GM12878 (cell line): ENCODE results near the gene TSPO2. TPM values are rescaled to one million over a fixed set of nuclear protein-coding genes. Genes with fewer than 3 reads are reported as not detected.

Experiments used
- ATF7 ChIP-seq: fragments of 450-650 bp; IDR thresholded peaks from 2 replicates; pipeline ENCODE4 v1.6.1; 2016; ENCODE audit warnings: low read depth, mild to moderate bottlenecking
- CHD1 ChIP-seq: IDR thresholded peaks from 2 replicates; pipeline ENCODE4 v1.6.1; 2012; ENCODE audit warnings: low read depth, low read length, improper control_type of control experiment
- CHD4 ChIP-seq: fragments of 200-600 bp; sonication (generic); IDR thresholded peaks from 2 replicates; pipeline ENCODE4 v1.6.1; 2016; ENCODE audit warnings: mild to moderate bottlenecking
- GABPA ChIP-seq: IDR thresholded peaks from 2 replicates; pipeline ENCODE4 v1.6.1; 2014; ENCODE audit warnings: antibody characterized with exemption, low read depth, mild to moderate bottlenecking, inconsistent platforms
- HDAC2 ChIP-seq: fragments of 200-600 bp; sonication (generic); IDR thresholded peaks from 2 replicates; pipeline ENCODE4 v1.6.1; 2017
- HDAC6 ChIP-seq: fragments of 200-600 bp; sonication (generic); IDR thresholded peaks from one replicate; pipeline ENCODE4 v1.8.0; 2017; ENCODE audit warnings: antibody characterized with exemption; ENCODE audit not compliant: unreplicated experiment
- NFXL1 ChIP-seq: fragments of 450-650 bp; IDR thresholded peaks from 2 replicates; pipeline ENCODE4 v1.6.1; 2017; ENCODE audit warnings: antibody characterized with exemption, mild to moderate bottlenecking, borderline replicate concordance
- PML ChIP-seq: IDR thresholded peaks from 2 replicates; pipeline ENCODE4 v1.6.1; 2012; ENCODE audit warnings: low read length, inconsistent platforms
- RFX5 ChIP-seq: IDR thresholded peaks from 2 replicates; pipeline ENCODE4 v1.6.1; 2011; ENCODE audit warnings: low read depth, low read length, improper control_type of control experiment
- TCF12 ChIP-seq: IDR thresholded peaks from 2 replicates; pipeline ENCODE4 v1.6.1; 2011; ENCODE audit warnings: low read depth, mild to moderate bottlenecking, low read length
- polyA plus RNA-seq, 11 experiments: library from polyadenylated mRNA; depleted of rRNA in 4 of 11; unstranded in 6 of 11; stranded (reverse) in 5 of 11; fragments of >200 nt; fragmentation: Nextera tagmentation in 4 of 11; fragmentation: Illumina TruSeq in 1 of 11; extraction: Ambion mirVana in 4 of 11; extraction: Trizol in 1 of 11; gene quantifications; 1 replicate in 1 of 11; 2 replicates in 10 of 11; pipeline versions ENCODE4 v1.2.1 to v1.2.3, GENCODE V29; 2011 to 2016; ENCODE audit warnings: inconsistent platforms in 2 of 11, missing spikeins in 2 of 11, low read depth in 1 of 11
- total RNA-seq, 4 experiments: library from RNA; depleted of rRNA in 3 of 4; stranded (reverse); fragments of >200 nt in 3 of 4; fragmentation: Illumina TruSeq in 1 of 4; extraction: Trizol in 1 of 4; gene quantifications; 2 replicates each; pipeline versions ENCODE4 v1.2.1 to v1.2.3, GENCODE V29; 2013 to 2021
- TF ChIP-seq, protein P1 (sequence below): fragments of 450-650 bp; IDR thresholded peaks from 2 replicates; pipeline ENCODE4 v1.6.1; 2017; ENCODE audit warnings: mild to moderate bottlenecking, moderate library complexity
- TF ChIP-seq, protein P2 (sequence below): fragments of 450-650 bp; IDR thresholded peaks from 2 replicates; pipeline ENCODE4 v1.6.1; 2016; ENCODE audit warnings: mild to moderate bottlenecking
- TF ChIP-seq, protein P3 (sequence below): IDR thresholded peaks from 2 replicates; pipeline ENCODE4 v1.6.1; 2012; ENCODE audit warnings: improper control_type of control experiment, low read depth, low read length; ENCODE audit not compliant: insufficient replicate concordance
- TF ChIP-seq, protein P4 (sequence below): fragments of 450-650 bp; IDR thresholded peaks from 2 replicates; pipeline ENCODE4 v1.6.1; 2018; ENCODE audit warnings: borderline replicate concordance, mild to moderate bottlenecking; ENCODE audit not compliant: partially characterized antibody

The TSPO2 gene
- total and polyA plus RNA-seq, 10 of the 15 experiments (the other 5 are each of a cell fraction or from before 2014, with no cell fraction given) = not detected

DNA sequence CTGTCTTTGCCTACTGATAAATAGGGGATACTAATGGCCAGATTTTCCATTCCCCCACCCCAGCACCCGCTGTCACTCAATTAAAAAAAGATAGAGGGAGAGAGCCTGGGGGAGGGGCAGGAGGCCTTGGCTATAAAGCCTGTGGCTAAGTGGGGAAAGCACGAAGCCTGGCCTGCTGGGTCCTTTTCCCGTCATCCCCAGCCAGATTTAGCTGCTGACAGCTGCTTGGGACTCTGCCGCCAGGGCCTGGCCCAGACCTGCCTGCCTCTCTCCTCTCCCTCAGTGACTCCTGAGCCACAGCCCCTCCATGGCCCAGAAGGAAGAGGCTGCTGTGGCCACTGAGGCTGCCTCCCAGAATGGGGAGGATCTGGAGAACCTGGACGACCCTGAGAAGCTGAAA, 10.8 kb downstream of the TSPO2 start, which contains the start of gene APOBEC2 (continued):
- TF ChIP-seq, protein P1, sequence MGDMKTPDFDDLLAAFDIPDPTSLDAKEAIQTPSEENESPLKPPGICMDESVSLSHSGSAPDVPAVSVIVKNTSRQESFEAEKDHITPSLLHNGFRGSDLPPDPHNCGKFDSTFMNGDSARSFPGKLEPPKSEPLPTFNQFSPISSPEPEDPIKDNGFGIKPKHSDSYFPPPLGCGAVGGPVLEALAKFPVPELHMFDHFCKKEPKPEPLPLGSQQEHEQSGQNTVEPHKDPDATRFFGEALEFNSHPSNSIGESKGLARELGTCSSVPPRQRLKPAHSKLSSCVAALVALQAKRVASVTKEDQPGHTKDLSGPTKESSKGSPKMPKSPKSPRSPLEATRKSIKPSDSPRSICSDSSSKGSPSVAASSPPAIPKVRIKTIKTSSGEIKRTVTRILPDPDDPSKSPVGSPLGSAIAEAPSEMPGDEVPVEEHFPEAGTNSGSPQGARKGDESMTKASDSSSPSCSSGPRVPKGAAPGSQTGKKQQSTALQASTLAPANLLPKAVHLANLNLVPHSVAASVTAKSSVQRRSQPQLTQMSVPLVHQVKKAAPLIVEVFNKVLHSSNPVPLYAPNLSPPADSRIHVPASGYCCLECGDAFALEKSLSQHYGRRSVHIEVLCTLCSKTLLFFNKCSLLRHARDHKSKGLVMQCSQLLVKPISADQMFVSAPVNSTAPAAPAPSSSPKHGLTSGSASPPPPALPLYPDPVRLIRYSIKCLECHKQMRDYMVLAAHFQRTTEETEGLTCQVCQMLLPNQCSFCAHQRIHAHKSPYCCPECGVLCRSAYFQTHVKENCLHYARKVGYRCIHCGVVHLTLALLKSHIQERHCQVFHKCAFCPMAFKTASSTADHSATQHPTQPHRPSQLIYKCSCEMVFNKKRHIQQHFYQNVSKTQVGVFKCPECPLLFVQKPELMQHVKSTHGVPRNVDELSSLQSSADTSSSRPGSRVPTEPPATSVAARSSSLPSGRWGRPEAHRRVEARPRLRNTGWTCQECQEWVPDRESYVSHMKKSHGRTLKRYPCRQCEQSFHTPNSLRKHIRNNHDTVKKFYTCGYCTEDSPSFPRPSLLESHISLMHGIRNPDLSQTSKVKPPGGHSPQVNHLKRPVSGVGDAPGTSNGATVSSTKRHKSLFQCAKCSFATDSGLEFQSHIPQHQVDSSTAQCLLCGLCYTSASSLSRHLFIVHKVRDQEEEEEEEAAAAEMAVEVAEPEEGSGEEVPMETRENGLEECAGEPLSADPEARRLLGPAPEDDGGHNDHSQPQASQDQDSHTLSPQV = no peak
- no peak for TF ChIP-seq HDAC6
- TF ChIP-seq, protein P2, sequence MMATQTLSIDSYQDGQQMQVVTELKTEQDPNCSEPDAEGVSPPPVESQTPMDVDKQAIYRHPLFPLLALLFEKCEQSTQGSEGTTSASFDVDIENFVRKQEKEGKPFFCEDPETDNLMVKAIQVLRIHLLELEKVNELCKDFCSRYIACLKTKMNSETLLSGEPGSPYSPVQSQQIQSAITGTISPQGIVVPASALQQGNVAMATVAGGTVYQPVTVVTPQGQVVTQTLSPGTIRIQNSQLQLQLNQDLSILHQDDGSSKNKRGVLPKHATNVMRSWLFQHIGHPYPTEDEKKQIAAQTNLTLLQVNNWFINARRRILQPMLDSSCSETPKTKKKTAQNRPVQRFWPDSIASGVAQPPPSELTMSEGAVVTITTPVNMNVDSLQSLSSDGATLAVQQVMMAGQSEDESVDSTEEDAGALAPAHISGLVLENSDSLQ = no peak
- no peak for TF ChIP-seq CHD4
- TF ChIP-seq PML = no peak
- TF ChIP-seq HDAC2 = no peak
- TF ChIP-seq, protein P3, sequence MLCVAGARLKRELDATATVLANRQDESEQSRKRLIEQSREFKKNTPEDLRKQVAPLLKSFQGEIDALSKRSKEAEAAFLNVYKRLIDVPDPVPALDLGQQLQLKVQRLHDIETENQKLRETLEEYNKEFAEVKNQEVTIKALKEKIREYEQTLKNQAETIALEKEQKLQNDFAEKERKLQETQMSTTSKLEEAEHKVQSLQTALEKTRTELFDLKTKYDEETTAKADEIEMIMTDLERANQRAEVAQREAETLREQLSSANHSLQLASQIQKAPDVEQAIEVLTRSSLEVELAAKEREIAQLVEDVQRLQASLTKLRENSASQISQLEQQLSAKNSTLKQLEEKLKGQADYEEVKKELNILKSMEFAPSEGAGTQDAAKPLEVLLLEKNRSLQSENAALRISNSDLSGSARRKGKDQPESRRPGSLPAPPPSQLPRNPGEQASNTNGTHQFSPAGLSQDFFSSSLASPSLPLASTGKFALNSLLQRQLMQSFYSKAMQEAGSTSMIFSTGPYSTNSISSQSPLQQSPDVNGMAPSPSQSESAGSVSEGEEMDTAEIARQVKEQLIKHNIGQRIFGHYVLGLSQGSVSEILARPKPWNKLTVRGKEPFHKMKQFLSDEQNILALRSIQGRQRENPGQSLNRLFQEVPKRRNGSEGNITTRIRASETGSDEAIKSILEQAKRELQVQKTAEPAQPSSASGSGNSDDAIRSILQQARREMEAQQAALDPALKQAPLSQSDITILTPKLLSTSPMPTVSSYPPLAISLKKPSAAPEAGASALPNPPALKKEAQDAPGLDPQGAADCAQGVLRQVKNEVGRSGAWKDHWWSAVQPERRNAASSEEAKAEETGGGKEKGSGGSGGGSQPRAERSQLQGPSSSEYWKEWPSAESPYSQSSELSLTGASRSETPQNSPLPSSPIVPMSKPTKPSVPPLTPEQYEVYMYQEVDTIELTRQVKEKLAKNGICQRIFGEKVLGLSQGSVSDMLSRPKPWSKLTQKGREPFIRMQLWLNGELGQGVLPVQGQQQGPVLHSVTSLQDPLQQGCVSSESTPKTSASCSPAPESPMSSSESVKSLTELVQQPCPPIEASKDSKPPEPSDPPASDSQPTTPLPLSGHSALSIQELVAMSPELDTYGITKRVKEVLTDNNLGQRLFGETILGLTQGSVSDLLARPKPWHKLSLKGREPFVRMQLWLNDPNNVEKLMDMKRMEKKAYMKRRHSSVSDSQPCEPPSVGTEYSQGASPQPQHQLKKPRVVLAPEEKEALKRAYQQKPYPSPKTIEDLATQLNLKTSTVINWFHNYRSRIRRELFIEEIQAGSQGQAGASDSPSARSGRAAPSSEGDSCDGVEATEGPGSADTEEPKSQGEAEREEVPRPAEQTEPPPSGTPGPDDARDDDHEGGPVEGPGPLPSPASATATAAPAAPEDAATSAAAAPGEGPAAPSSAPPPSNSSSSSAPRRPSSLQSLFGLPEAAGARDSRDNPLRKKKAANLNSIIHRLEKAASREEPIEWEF = no peak
- TF ChIP-seq NFXL1 = no peak
- TF ChIP-seq ATF7 = no peak
- no peak for TF ChIP-seq CHD1
- no peak for TF ChIP-seq GABPA
- TF ChIP-seq TCF12 = no peak
- no peak for TF ChIP-seq RFX5
- TF ChIP-seq, protein P4, sequence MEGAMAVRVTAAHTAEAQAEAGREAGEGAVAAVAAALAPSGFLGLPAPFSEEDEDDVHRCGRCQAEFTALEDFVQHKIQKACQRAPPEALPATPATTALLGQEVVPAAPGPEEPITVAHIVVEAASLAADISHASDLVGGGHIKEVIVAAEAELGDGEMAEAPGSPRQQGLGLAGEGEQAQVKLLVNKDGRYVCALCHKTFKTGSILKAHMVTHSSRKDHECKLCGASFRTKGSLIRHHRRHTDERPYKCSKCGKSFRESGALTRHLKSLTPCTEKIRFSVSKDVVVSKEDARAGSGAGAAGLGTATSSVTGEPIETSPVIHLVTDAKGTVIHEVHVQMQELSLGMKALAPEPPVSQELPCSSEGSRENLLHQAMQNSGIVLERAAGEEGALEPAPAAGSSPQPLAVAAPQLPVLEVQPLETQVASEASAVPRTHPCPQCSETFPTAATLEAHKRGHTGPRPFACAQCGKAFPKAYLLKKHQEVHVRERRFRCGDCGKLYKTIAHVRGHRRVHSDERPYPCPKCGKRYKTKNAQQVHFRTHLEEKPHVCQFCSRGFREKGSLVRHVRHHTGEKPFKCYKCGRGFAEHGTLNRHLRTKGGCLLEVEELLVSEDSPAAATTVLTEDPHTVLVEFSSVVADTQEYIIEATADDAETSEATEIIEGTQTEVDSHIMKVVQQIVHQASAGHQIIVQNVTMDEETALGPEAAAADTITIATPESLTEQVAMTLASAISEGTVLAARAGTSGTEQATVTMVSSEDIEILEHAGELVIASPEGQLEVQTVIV = no peak
